SW 1271 (cell line): ENCODE results near the gene TLE3.
"Not testable (repeated sequence)": the region's sequence is repeated elsewhere in the genome, so short reads cannot be mapped to it uniquely, and the experiment has no call there.

Experiments
- DNase-seq, 2 experiments: peaks; one replicate each; lab custom pipeline; 2025; lab: John Stamatoyannopoulos, UW

TLE3 gene

GRCh38 chr15:70125605-70126004 is 27.9 kb upstream of the TLE3 start:
- DNase-seq = no peak

- no peak for DNase-seq
These were observed 24.0 kb upstream of the TLE3 start for GRCh38 chr15:70121624-70122302.

GRCh38 chr15:70120958-70121623 is 23.4 kb upstream of the TLE3 start:
- no peak for DNase-seq

GRCh38 chr15:70119911-70120508 is 22.3 kb upstream of the TLE3 start:
- no peak for DNase-seq

- no peak for DNase-seq
These were observed 20.9 kb upstream of the TLE3 start for GRCh38 chr15:70118599-70118998.

- DNase-seq = no peak
These were observed 18.6 kb upstream of the TLE3 start for GRCh38 chr15:70116317-70116716.

- no peak for DNase-seq
These were observed 16.5 kb upstream of the TLE3 start for GRCh38 chr15:70114221-70114620.

- no peak for DNase-seq
These were observed 15.6 kb upstream of the TLE3 start for GRCh38 chr15:70113304-70113700.

- not testable (repeated sequence) for DNase-seq
These were observed 15.0 kb upstream of the TLE3 start for GRCh38 chr15:70112572-70113303.

- DNase-seq = no peak
These were observed 14.3 kb upstream of the TLE3 start for GRCh38 chr15:70112074-70112395.

GRCh38 chr15:70111203-70112073 is 13.7 kb upstream of the TLE3 start:
- DNase-seq = peak in 1 of 2 experiments; percentile 71

GRCh38 chr15:70109978-70110377 is 12.3 kb upstream of the TLE3 start:
- DNase-seq = no peak

- DNase-seq = no peak
These were observed 11.8 kb upstream of the TLE3 start for GRCh38 chr15:70109531-70109930.

GRCh38 chr15:70103880-70104626 is 6.3 kb upstream of the TLE3 start:
- no peak for DNase-seq

GRCh38 chr15:70102827-70103226 is 5.1 kb upstream of the TLE3 start:
- no peak for DNase-seq

GRCh38 chr15:70101459-70102113 is 3.9 kb upstream of the TLE3 start:
- DNase-seq = peak; percentile 33 to 87

GRCh38 chr15:70100474-70101341 is 3.0 kb upstream of the TLE3 start:
- DNase-seq = no peak

- DNase-seq = no peak
These were observed 2.3 kb upstream of the TLE3 start for GRCh38 chr15:70099967-70100473.
